Effector memory CD8-positive, alpha-beta T cell (primary cell): ENCODE data around the gene LMNA.

Source experiments
- ATAC-seq: fragments of 150-1000 bp; cut with Tn5 transposase; replicated peaks from 2 replicates; pipeline ENCODE4 v1.10.0; 2021; ENCODE audit warnings: mild to moderate bottlenecking, moderate library complexity
- DNase-seq, 3 experiments: peaks; one replicate each; pipeline ENCODE4 v3.0.0; 2021
- H3K27ac Mint-ChIP-seq, 2 donors: one replicate each; pipeline ENCODE4 v1.8.0; 2022; ENCODE audit warnings: mild to moderate bottlenecking in 2 of 2, mixed read lengths in 2 of 2, moderate library complexity in 2 of 2
- H3K27me3 Mint-ChIP-seq, 2 donors: one replicate each; pipeline ENCODE4 v1.8.0; 2022; ENCODE audit warnings: mixed read lengths in 2 of 2
- H3K36me3 Mint-ChIP-seq: one replicate; pipeline ENCODE4 v1.8.0; 2022; ENCODE audit warnings: mild to moderate bottlenecking, moderate library complexity, mixed read lengths; ENCODE audit not compliant: insufficient read depth
- H3K4me1 Mint-ChIP-seq, 2 donors: one replicate each; pipeline ENCODE4 v1.8.0; 2022; ENCODE audit warnings: low read depth in 2 of 2, mixed read lengths in 2 of 2
- H3K4me3 Mint-ChIP-seq, 2 donors: one replicate each; pipeline ENCODE4 v1.8.0; 2022; ENCODE audit warnings: mild to moderate bottlenecking in 2 of 2, mixed read lengths in 2 of 2, moderate library complexity in 2 of 2
- H3K9me3 Mint-ChIP-seq, 2 donors: one replicate each; pipeline ENCODE4 v1.8.0; 2022; ENCODE audit warnings: mixed read lengths in 2 of 2

LMNA gene

GRCh38 chr1:156136970-156137483 lies 22.5 kb downstream of the LMNA start:
- ATAC-seq (no peak), DNase-seq (no peak)
- Mint-ChIP-seq H3K4me3 (peak overlapping the region in 1 of 2 donors; percentile 55), H3K27me3 (no peaks in the 10 kb centered on the region), H3K9me3 (no peaks in the 10 kb centered on the region), H3K36me3 (peaks cover 100% of the 10 kb centered on the region), H3K4me1 (peaks cover 0 to 8% of the 10 kb centered on the region in 2 donors), H3K27ac (peak overlapping the region; percentile 20 to 93)

DNA sequence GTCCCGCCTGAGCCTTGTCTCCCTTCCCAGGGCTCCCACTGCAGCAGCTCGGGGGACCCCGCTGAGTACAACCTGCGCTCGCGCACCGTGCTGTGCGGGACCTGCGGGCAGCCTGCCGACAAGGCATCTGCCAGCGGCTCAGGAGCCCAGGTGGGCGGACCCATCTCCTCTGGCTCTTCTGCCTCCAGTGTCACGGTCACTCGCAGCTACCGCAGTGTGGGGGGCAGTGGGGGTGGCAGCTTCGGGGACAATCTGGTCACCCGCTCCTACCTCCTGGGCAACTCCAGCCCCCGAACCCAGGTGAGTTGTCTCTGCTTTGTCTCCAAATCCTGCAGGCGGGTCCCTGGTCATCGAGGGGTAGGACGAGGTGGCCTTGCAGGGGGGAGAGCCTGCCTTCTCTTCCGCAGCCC lies 24.0 kb downstream of the LMNA start:
- no peaks in the 10 kb centered on the region for H3K27me3 Mint-ChIP-seq
- H3K9me3 Mint-ChIP-seq, result no peaks in the 10 kb centered on the region
- peak in 1 of 3 experiments; percentile 21 for DNase-seq
- H3K36me3 Mint-ChIP-seq, result peaks cover 100% of the 10 kb centered on the region
- ATAC-seq, result no peak
- peaks cover 0 to 8% of the 10 kb centered on the region in 2 donors for H3K4me1 Mint-ChIP-seq
- peak overlapping the region; percentile 79 to 93 for H3K27ac Mint-ChIP-seq
- peak overlapping the region in 1 of 2 donors; percentile 31 for H3K4me3 Mint-ChIP-seq

DNA sequence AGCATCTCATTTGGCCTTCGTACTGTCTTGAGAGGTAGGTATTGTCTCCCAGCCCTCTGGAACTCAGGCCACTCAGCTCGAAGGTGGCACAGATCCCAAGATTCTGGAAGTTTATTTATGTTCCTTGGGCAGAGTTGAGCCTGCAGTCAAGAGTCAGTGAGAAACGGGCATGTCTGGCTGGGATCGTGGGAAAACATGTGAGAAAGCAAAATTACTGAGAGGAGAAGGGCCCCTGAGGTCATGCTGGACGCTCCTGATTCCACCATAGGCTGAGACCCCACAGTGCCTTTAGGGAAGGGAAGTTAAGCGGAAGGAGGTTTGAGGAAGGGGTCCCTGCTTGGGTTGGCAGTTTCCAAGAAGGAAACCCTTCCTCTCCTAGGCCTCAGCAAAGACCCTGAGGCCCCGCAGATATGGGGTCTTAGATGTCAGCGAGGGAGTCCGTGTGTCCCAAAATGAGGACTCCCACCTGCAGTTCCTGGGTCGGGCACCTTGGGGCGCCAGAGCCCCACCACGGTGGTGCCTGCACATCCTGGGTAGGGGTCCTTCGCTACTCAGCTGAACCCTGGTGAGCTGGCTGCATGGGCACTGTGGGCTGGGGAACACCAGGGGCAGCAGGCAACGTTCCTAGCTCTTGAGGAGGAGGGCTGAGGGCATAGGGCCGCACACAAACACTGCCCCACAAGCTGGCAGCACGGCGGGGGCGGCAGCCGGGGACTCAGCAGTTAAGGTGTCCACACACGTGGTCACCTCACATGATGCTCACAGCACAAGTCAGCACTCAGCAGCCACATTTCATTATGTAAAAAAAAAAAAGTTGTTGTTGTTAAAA lies 26.6 kb downstream of the LMNA start:
- peak; percentile 28 for ATAC-seq
- H3K4me1 Mint-ChIP-seq, result peaks cover 4 to 12% of the 10 kb centered on the region in 2 donors
- H3K27ac Mint-ChIP-seq, result peak overlapping the region; percentile 64 to 93
- H3K27me3 Mint-ChIP-seq, result no peaks in the 10 kb centered on the region
- peak overlapping the region in 1 of 2 donors; percentile 71 for H3K4me3 Mint-ChIP-seq
- H3K36me3 Mint-ChIP-seq, result peaks cover 98% of the 10 kb centered on the region
- DNase-seq, result peak in 1 of 3 experiments; percentile 42
- no peaks in the 10 kb centered on the region for H3K9me3 Mint-ChIP-seq

GRCh38 chr1:156143765-156144489 lies 29.4 kb downstream of the LMNA start:
- DNase-seq (no peak), ATAC-seq (no peak)
- Mint-ChIP-seq H3K36me3 (peaks cover 98% of the 10 kb centered on the region), H3K4me1 (peaks cover 10 to 22% of the 10 kb centered on the region in 2 donors), H3K27me3 (no peaks in the 10 kb centered on the region), H3K27ac (peak overlapping the region in 1 of 2 donors; percentile 93), H3K9me3 (no peaks in the 10 kb centered on the region), H3K4me3 (no peak overlapping the region)

GRCh38 chr1:156144742-156145141 lies 30.2 kb downstream of the LMNA start:
- H3K9me3 Mint-ChIP-seq, result no peaks in the 10 kb centered on the region
- peak overlapping the region in 1 of 2 donors; percentile 88 for H3K27ac Mint-ChIP-seq
- H3K36me3 Mint-ChIP-seq, result peaks cover 91% of the 10 kb centered on the region
- no peak for DNase-seq
- peaks cover 10 to 24% of the 10 kb centered on the region in 2 donors for H3K4me1 Mint-ChIP-seq
- no peak for ATAC-seq
- peak overlapping the region in 1 of 2 donors; percentile 39 for H3K4me3 Mint-ChIP-seq
- peaks cover 0 to 6% of the 10 kb centered on the region in 2 donors for H3K27me3 Mint-ChIP-seq

GRCh38 chr1:156145650-156146019 lies 31.1 kb downstream of the LMNA start:
- ATAC-seq (no peak), DNase-seq (no peak)
- H3K4me1 Mint-ChIP-seq, result peaks cover 10 to 25% of the 10 kb centered on the region in 2 donors
- peak overlapping the region; percentile 39 to 69 for H3K4me3 Mint-ChIP-seq
- no peaks in the 10 kb centered on the region for H3K9me3 Mint-ChIP-seq
- H3K27me3 Mint-ChIP-seq, result peaks cover 0 to 15% of the 10 kb centered on the region in 2 donors
- H3K36me3 Mint-ChIP-seq, result peaks cover 89% of the 10 kb centered on the region
- peak overlapping the region in 1 of 2 donors; percentile 88 for H3K27ac Mint-ChIP-seq

DNA sequence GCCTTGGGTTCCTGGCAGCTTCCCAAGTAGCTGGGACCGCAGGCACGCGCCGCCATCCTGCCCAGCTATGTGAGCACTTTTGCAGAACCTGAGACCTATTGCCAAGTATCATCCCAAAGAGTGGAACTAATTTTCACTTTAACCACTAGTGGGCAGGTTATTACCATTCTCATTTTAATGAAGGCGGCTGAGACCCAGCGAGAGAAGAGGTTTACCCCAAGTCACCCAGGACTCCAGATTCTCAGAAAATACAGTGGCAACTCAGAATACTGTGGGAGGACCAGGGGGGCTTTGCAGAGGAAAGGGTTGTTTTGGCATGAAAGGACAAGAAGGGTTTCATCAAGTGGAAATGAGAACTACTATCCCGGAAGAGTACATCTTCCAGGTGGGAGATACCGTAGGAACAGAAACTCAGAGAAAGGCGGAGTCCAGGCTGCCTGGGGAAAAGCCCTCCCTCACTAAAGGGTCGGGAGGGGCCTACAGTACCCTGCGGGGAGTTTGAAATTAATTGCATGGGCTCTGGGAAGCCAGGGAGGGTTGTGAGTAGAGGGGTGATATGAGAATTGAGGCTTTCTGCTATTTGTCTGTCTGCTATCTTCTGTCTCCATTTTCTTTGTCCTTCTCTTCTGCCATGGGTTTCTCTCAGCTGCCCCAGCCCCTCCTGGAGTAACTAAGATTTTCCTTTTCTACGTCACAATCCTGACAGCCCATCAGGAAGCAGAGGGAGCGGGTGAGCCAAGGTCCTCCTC lies 31.7 kb downstream of the LMNA start:
- DNase-seq (peak in 1 of 3 experiments; percentile 35), ATAC-seq (peak; percentile 55)
- Mint-ChIP-seq H3K4me1 (peaks cover 10 to 20% of the 10 kb centered on the region in 2 donors), H3K27ac (peak overlapping the region; percentile 47 to 88), H3K4me3 (peak overlapping the region; percentile 68 to 69), H3K27me3 (peaks cover 0 to 15% of the 10 kb centered on the region in 2 donors), H3K9me3 (no peaks in the 10 kb centered on the region), H3K36me3 (peaks cover 84% of the 10 kb centered on the region)

GRCh38 chr1:156146769-156147405 lies 32.4 kb downstream of the LMNA start:
- Mint-ChIP-seq H3K9me3 (no peaks in the 10 kb centered on the region), H3K27ac (peak overlapping the region in 1 of 2 donors; percentile 88), H3K27me3 (peaks cover 0 to 15% of the 10 kb centered on the region in 2 donors), H3K36me3 (peaks cover 80% of the 10 kb centered on the region), H3K4me3 (peak overlapping the region in 1 of 2 donors; percentile 68), H3K4me1 (peaks cover 10 to 18% of the 10 kb centered on the region in 2 donors)
- ATAC-seq, result no peak
- DNase-seq, result no peak

DNA sequence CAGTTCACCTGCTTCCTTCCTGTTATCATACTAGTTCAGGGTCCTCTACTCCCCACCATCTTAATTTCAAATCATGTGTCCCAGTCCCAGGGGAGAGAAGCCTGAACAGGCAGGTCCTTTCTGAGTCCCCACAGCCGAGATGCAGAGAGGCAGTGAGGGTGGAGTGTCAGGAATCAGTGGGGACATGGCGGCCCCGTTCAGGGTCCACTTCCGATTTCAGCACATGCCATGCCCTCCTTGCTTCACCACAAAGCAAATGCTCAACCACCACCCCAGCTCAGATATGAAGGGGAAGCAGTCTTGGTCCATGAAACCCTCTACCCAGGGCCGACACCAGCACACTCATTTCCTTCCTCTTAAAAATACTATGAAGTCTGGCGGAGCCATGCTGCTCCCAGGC lies 33.7 kb downstream of the LMNA start:
- peak overlapping the region; percentile 10 to 60 for H3K4me3 Mint-ChIP-seq
- peaks cover 16 to 21% of the 10 kb centered on the region in 2 donors for H3K4me1 Mint-ChIP-seq
- H3K27ac Mint-ChIP-seq, result peak overlapping the region in 1 of 2 donors; percentile 95
- H3K27me3 Mint-ChIP-seq, result peaks cover 0 to 15% of the 10 kb centered on the region in 2 donors
- DNase-seq (no peak), ATAC-seq (peak; percentile 9)
- peaks cover 72% of the 10 kb centered on the region for H3K36me3 Mint-ChIP-seq
- no peaks in the 10 kb centered on the region for H3K9me3 Mint-ChIP-seq

GRCh38 chr1:156149374-156150332 lies 35.1 kb downstream of the LMNA start:
- no peaks in the 10 kb centered on the region for H3K9me3 Mint-ChIP-seq
- peaks cover 63% of the 10 kb centered on the region for H3K36me3 Mint-ChIP-seq
- peak overlapping the region in 1 of 2 donors; percentile 60 for H3K4me3 Mint-ChIP-seq
- peaks cover 0 to 15% of the 10 kb centered on the region in 2 donors for H3K27me3 Mint-ChIP-seq
- H3K4me1 Mint-ChIP-seq, result peaks cover 24 to 30% of the 10 kb centered on the region in 2 donors
- H3K27ac Mint-ChIP-seq, result peak overlapping the region; percentile 41 to 75
- DNase-seq (no peak), ATAC-seq (no peak)

GRCh38 chr1:156150333-156151011 lies 36.0 kb downstream of the LMNA start:
- Mint-ChIP-seq H3K36me3 (peaks cover 56% of the 10 kb centered on the region), H3K9me3 (no peaks in the 10 kb centered on the region), H3K4me3 (peak overlapping the region in 1 of 2 donors; percentile 60), H3K4me1 (peaks cover 31 to 35% of the 10 kb centered on the region in 2 donors), H3K27me3 (peaks cover 0 to 15% of the 10 kb centered on the region in 2 donors), H3K27ac (peak overlapping the region in 1 of 2 donors; percentile 75)
- DNase-seq, result no peak
- ATAC-seq, result no peak
